H1 (cell line): ENCODE measurements around the gene MYO1D. TPM values are rescaled to one million over a fixed set of nuclear protein-coding genes. Genes with fewer than 3 reads are reported as not detected.

ENCODE experiments used
- CTCF ChIA-PET: fragments of 300-600 bp; sonication (Branson Sonifier 250); formaldehyde crosslinking; loops from one replicate; lab custom pipeline; 2021; ENCODE audit not compliant: partially characterized antibody; lab: Charles Lee
- POLR2A ChIA-PET: fragments of 300-600 bp; sonication (Branson Sonifier 250); formaldehyde crosslinking; loops from one replicate; lab custom pipeline; 2021; ENCODE audit warnings: inconsistent platforms; ENCODE audit not compliant: partially characterized antibody; lab: Charles Lee
- DNase-seq, 2 experiments: peaks; one replicate each; pipeline versions ENCODE4 v3.0.0 to v3.0.0-alpha.2; 2010 to 2022; ENCODE audit warnings: low spot score in 2 of 2, low read depth in 1 of 2, mixed read lengths in 1 of 2
- FAIRE-seq: peaks from 2 replicates; lab custom pipeline; 2011; peaks lifted over from hg19 to GRCh38; lab: Jason Lieb, UNC
- H2AFZ ChIP-seq: 2 replicates; pipeline ENCODE4 v1.8.1; 2012; ENCODE audit warnings: low read length, inconsistent platforms
- H2AK5ac ChIP-seq: 2 replicates; pipeline ENCODE4 v1.6.1; 2013; ENCODE audit warnings: low read depth, low read length
- H2BK120ac ChIP-seq: replicated peaks from 2 replicates; pipeline ENCODE3; 2013; ENCODE audit warnings: low read depth, low read length, inconsistent platforms
- H2BK12ac ChIP-seq: 2 replicates; pipeline ENCODE4 v1.6.1; 2013; ENCODE audit warnings: low read depth, low read length
- H2BK15ac ChIP-seq: 2 replicates; pipeline ENCODE4 v1.6.1; 2013; ENCODE audit warnings: low read length
- H2BK20ac ChIP-seq: 2 replicates; pipeline ENCODE4 v1.6.1; 2013; ENCODE audit warnings: low read length
- H2BK5ac ChIP-seq: 2 replicates; pipeline ENCODE4 v1.6.1; 2013; ENCODE audit warnings: low read depth, low read length
- H3K14ac ChIP-seq: 2 replicates; pipeline ENCODE4 v1.6.1; 2013; ENCODE audit warnings: inconsistent platforms; ENCODE audit not compliant: insufficient read length
- H3K18ac ChIP-seq: 2 replicates; pipeline ENCODE4 v1.6.1; 2013; ENCODE audit warnings: low read length; ENCODE audit errors: extremely low read depth
- H3K23ac ChIP-seq: 2 replicates; pipeline ENCODE4 v1.6.1; 2013; ENCODE audit warnings: inconsistent platforms; ENCODE audit not compliant: insufficient read length
- H3K23me2 ChIP-seq: 2 replicates; pipeline ENCODE4 v1.6.1; 2013; ENCODE audit warnings: low read depth, low read length
- H3K27ac ChIP-seq: 2 replicates; pipeline ENCODE4 v1.6.1; 2011; ENCODE audit warnings: low read depth, low read length, inconsistent platforms
- H3K27me3 ChIP-seq, 4 experiments: replicated peaks in 1 of 4; 1 replicate in 1 of 4; 2 replicates in 3 of 4; pipeline versions ENCODE4 v1.6.1 to v1.8.1; 2011 to 2013; ENCODE audit warnings: low read length in 3 of 4, mild to moderate bottlenecking in 3 of 4, inconsistent platforms in 2 of 4, mixed read lengths in 2 of 4, moderate library complexity in 1 of 4; ENCODE audit not compliant: control insufficient read depth in 3 of 4, insufficient read depth in 3 of 4; ENCODE audit errors: extremely low read depth in 1 of 4
- H3K36me3 ChIP-seq, 4 experiments: 2 replicates each; pipeline versions ENCODE4 v1.6.1 to v1.8.1; 2011 to 2013; ENCODE audit warnings: mild to moderate bottlenecking in 4 of 4, low read length in 3 of 4, moderate library complexity in 2 of 4, control low read depth in 1 of 4, inconsistent platforms in 1 of 4; ENCODE audit not compliant: insufficient read depth in 4 of 4, control insufficient read depth in 2 of 4
- H3K4ac ChIP-seq: replicated peaks from 2 replicates; pipeline ENCODE3; 2013; ENCODE audit warnings: low read length, low read depth, mixed read lengths, inconsistent platforms; ENCODE audit not compliant: insufficient read length
- H3K4me1 ChIP-seq, 4 experiments: replicated peaks in 1 of 4; 1 replicate in 1 of 4; 2 replicates in 3 of 4; pipeline versions ENCODE4 v1.6.1 to v1.8.1; 2011 to 2013; ENCODE audit warnings: low read length in 3 of 4, inconsistent platforms in 2 of 4, mixed read lengths in 1 of 4; ENCODE audit not compliant: insufficient read depth in 4 of 4, control insufficient read depth in 3 of 4
- H3K4me2 ChIP-seq, 2 experiments: 2 replicates each; pipeline versions ENCODE4 v1.6.1 to v1.8.1; 2011 to 2013; ENCODE audit warnings: low read depth in 2 of 2, low read length in 2 of 2, control low read depth in 1 of 2, inconsistent platforms in 1 of 2, mild to moderate bottlenecking in 1 of 2; ENCODE audit not compliant: insufficient read depth in 1 of 2
- H3K4me3 ChIP-seq, 4 experiments: fragments of 200-600, 300-600 bp in 1 of 4; sonication (generic), shearing (Covaris generic), sonication (Bioruptor Twin) in 1 of 4; 2 replicates each; pipeline versions ENCODE4 v1.5.1 to v1.8.1; 2011 to 2016; ENCODE audit warnings: low read length in 4 of 4, low read depth in 3 of 4, control low read depth in 2 of 4, inconsistent platforms in 2 of 4, mild to moderate bottlenecking in 2 of 4, mixed read lengths in 1 of 4, moderate library complexity in 1 of 4; ENCODE audit not compliant: insufficient read depth in 2 of 4; ENCODE audit errors: extremely low read depth in 1 of 4
- H3K56ac ChIP-seq: replicated peaks from 2 replicates; pipeline ENCODE3; 2013; ENCODE audit warnings: low read depth, mild to moderate bottlenecking, mixed read lengths, low read length, inconsistent platforms; ENCODE audit not compliant: insufficient read length
- H3K79me1 ChIP-seq: 2 replicates; pipeline ENCODE4 v1.6.1; 2013; ENCODE audit warnings: low read depth, low read length, control low read depth
- H3K79me2 ChIP-seq, 2 experiments: 2 replicates each; pipeline versions ENCODE4 v1.6.1 to v1.8.1; 2012 to 2013; ENCODE audit warnings: low read length in 2 of 2, mild to moderate bottlenecking in 2 of 2, inconsistent platforms in 1 of 2; ENCODE audit not compliant: insufficient read depth in 2 of 2, control insufficient read depth in 1 of 2
- H3K9ac ChIP-seq, 4 experiments: replicated peaks in 1 of 4; 1 replicate in 1 of 4; 2 replicates in 3 of 4; pipeline versions ENCODE4 v1.6.1 to v1.8.1; 2011 to 2013; ENCODE audit warnings: low read depth in 3 of 4, low read length in 3 of 4, control low read depth in 2 of 4, mild to moderate bottlenecking in 2 of 4, moderate library complexity in 2 of 4, inconsistent platforms in 1 of 4; ENCODE audit errors: extremely low read depth in 1 of 4
- H3K9me3 ChIP-seq, 2 experiments: 2 replicates each; pipeline versions ENCODE4 v1.6.1 to v1.8.1; 2012 to 2013; ENCODE audit warnings: mild to moderate bottlenecking in 2 of 2, moderate library complexity in 2 of 2, control low read depth in 1 of 2, inconsistent platforms in 1 of 2, low read depth in 1 of 2, low read length in 1 of 2, mixed read lengths in 1 of 2; ENCODE audit not compliant: insufficient read depth in 2 of 2
- H4K20me1 ChIP-seq, 2 experiments: replicated peaks in 1 of 2; 2 replicates each; pipeline versions ENCODE3 to v1.8.1; 2011 to 2013; ENCODE audit warnings: inconsistent platforms in 2 of 2, low read length in 2 of 2, mild to moderate bottlenecking in 1 of 2; ENCODE audit not compliant: insufficient read depth in 2 of 2, control insufficient read depth in 1 of 2
- H4K5ac ChIP-seq: 2 replicates; pipeline ENCODE4 v1.6.1; 2013; ENCODE audit warnings: low read length, low read depth, mixed read lengths, inconsistent platforms; ENCODE audit not compliant: insufficient read length
- H4K8ac ChIP-seq: 2 replicates; pipeline ENCODE4 v1.8.0; 2013; ENCODE audit warnings: mild to moderate bottlenecking, moderate library complexity, low read length, inconsistent platforms; ENCODE audit not compliant: insufficient read depth; ENCODE audit errors: extremely low read depth
- H4K91ac ChIP-seq: replicated peaks from 2 replicates; pipeline ENCODE3; 2013; ENCODE audit warnings: low read length, mixed read lengths, inconsistent platforms; ENCODE audit not compliant: insufficient read length
- CEBPB ChIP-seq: IDR thresholded peaks from 2 replicates; pipeline ENCODE4 v1.6.1; 2012; ENCODE audit warnings: low read depth, low read length
- EZH2 ChIP-seq: fragments of 200-600 bp; sonication (generic); IDR thresholded peaks from 2 replicates; pipeline ENCODE4 v1.7.1; 2012; ENCODE audit warnings: low read depth, mild to moderate bottlenecking, moderate library complexity, low read length, inconsistent platforms; ENCODE audit not compliant: severe bottlenecking
- GABPA ChIP-seq: IDR thresholded peaks from 2 replicates; pipeline ENCODE4 v1.6.1; 2011; ENCODE audit warnings: mild to moderate bottlenecking, low read length, moderate library complexity, borderline replicate concordance; ENCODE audit not compliant: insufficient read depth
- KDM4A ChIP-seq: IDR thresholded peaks from one replicate; pipeline ENCODE4 v1.7.1; 2012; ENCODE audit warnings: low read depth, mild to moderate bottlenecking, moderate library complexity, low read length, inconsistent platforms; ENCODE audit not compliant: severe bottlenecking
- KDM5A ChIP-seq: fragments of 200-600 bp; IDR thresholded peaks from 2 replicates; pipeline ENCODE4 v1.7.1; 2012; ENCODE audit warnings: mild to moderate bottlenecking, low read length, inconsistent platforms, mixed read lengths
- POU5F1 ChIP-seq: IDR thresholded peaks from 2 replicates; pipeline ENCODE4 v1.6.1; 2011; ENCODE audit warnings: low read depth, mild to moderate bottlenecking, low read length, moderate library complexity
- RAD21 ChIP-seq, 2 experiments: IDR thresholded peaks in 1 of 2; conservative IDR thresholded peaks in 1 of 2; 2 replicates each; pipeline ENCODE4 v1.6.1; 2011; ENCODE audit warnings: low read depth in 2 of 2, low read length in 2 of 2, improper control_type of control experiment in 1 of 2, inconsistent platforms in 1 of 2, mild to moderate bottlenecking in 1 of 2, moderate library complexity in 1 of 2
- RFX5 ChIP-seq: IDR thresholded peaks from 2 replicates; pipeline ENCODE4 v1.6.1; 2011; ENCODE audit warnings: low read depth, low read length, improper control_type of control experiment, borderline replicate concordance
- SIRT6 ChIP-seq: IDR thresholded peaks from one replicate; pipeline ENCODE4 v1.7.1; 2012; ENCODE audit warnings: low read length, inconsistent platforms
- SIX5 ChIP-seq: IDR thresholded peaks from 2 replicates; pipeline ENCODE4 v1.6.1; 2011; ENCODE audit warnings: mild to moderate bottlenecking, low read depth, low read length
- SP2 ChIP-seq: IDR thresholded peaks from 2 replicates; pipeline ENCODE4 v1.6.1; 2012; ENCODE audit warnings: mild to moderate bottlenecking, low read length, inconsistent platforms
- WGBS, 2 experiments: shearing (Covaris generic) in 1 of 2; methylation state at CpG; one replicate each; pipeline versions ENCODE4 v1.1.6 to v1.1.7; 2013 to 2015; ENCODE audit warnings: low lambda C conversion rate in 2 of 2, mixed read lengths in 2 of 2, inconsistent platforms in 1 of 2, low coverage in 1 of 2, missing lambda C conversion rate in 1 of 2; ENCODE audit not compliant: insufficient replicate concordance in 2 of 2, insufficient coverage in 1 of 2, insufficient read length in 1 of 2; ENCODE audit errors: extremely low coverage in 1 of 2, missing lambda C conversion rate in 1 of 2; 5-methylcytosine and 5-hydroxymethylcytosine counted together
- polyA plus RNA-seq, 7 experiments: library from polyadenylated mRNA; depleted of rRNA in 3 of 7; stranded (reverse) in 5 of 7; unstranded in 2 of 7; fragments of >200 nt in 5 of 7; fragments of 200-250 nt in 2 of 7; gene quantifications; 1 replicate in 5 of 7; 2 replicates in 1 of 7; 4 replicates in 1 of 7; pipeline versions ENCODE4 v1.2.1 to v1.2.3, GENCODE V29; 2011 to 2013; ENCODE audit warnings: missing spikeins in 2 of 7, mixed read lengths in 2 of 7
- total RNA-seq: library from RNA; stranded (reverse); fragmentation: NEBNext Ultra II Directional; extraction: Animal tissue kit (Norgen Biotek cat#: 25700); gene quantifications from 2 replicates; pipeline ENCODE4 v1.2.1, GENCODE V29; 2021
- TF ChIP-seq, protein P1 (sequence below): IDR thresholded peaks from 2 replicates; pipeline ENCODE4 v1.6.1; 2012; ENCODE audit warnings: inconsistent platforms

The MYO1D gene
- total and polyA plus RNA-seq, 2 of the 8 experiments (the other 6 are each of a cell fraction or from before 2014, with no cell fraction given), result 6.5 to 25.4 TPM

GRCh38 chr17:32725697-32726096 lies 151.2 kb downstream of the MYO1D start:
- H2BK120ac ChIP-seq, result no peak overlapping the region
- ChIA-PET POLR2A (no interaction called here), CTCF (no interaction called here)
- DNase-seq (no peak), FAIRE-seq (no peak)
- H3K14ac ChIP-seq, result no peak overlapping the region
- H2AFZ ChIP-seq, result no peak overlapping the region
- H3K4me3 ChIP-seq, result no peak overlapping the region
- no peak overlapping the region for H3K56ac ChIP-seq
- no peak overlapping the region for H2BK5ac ChIP-seq
- H2BK20ac ChIP-seq, result no peak overlapping the region
- no peaks in the 10 kb centered on the region for H3K79me2 ChIP-seq
- H3K4ac ChIP-seq, result no peak overlapping the region
- no peaks in the 10 kb centered on the region; a peak in 1 of 8 replicates for H3K36me3 ChIP-seq
- H3K18ac ChIP-seq, result no peak overlapping the region
- no peak overlapping the region for H3K4me2 ChIP-seq
- H4K20me1 ChIP-seq, result no peaks in the 10 kb centered on the region
- H4K5ac ChIP-seq, result no peak overlapping the region
- H3K27me3 ChIP-seq, result no peaks in the 10 kb centered on the region
- H3K23me2 ChIP-seq, result no peaks in the 10 kb centered on the region
- no peak overlapping the region for H3K27ac ChIP-seq
- no peaks in the 10 kb centered on the region for H3K4me1 ChIP-seq
- H4K8ac ChIP-seq, result no peak overlapping the region
- H3K9me3 ChIP-seq, result no peaks in the 10 kb centered on the region
- H2AK5ac ChIP-seq, result no peak overlapping the region
- no peak overlapping the region for H3K23ac ChIP-seq
- no peak overlapping the region for H2BK12ac ChIP-seq
- no peak overlapping the region for H4K91ac ChIP-seq
- 96% methylated on average over 1 of the region's 1 CpG; no CpG with 5 or more reads in 1 of the 2 experiments for WGBS, 2 experiments
- no peak overlapping the region for H2BK15ac ChIP-seq
- no peaks in the 10 kb centered on the region for H3K79me1 ChIP-seq
- H3K9ac ChIP-seq, result no peak overlapping the region
- no peak for TF ChIP-seq RAD21 (IDR thresholded peaks at IDR 0.05 in 1 of 2, conservative IDR thresholded peaks at IDR 0.05 in 1 of 2; ENCODE audit: low read depth in 2 of 2, low read length in 2 of 2)
- TF ChIP-seq, protein P1, sequence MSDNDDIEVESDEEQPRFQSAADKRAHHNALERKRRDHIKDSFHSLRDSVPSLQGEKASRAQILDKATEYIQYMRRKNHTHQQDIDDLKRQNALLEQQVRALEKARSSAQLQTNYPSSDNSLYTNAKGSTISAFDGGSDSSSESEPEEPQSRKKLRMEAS, result no peak
- TF ChIP-seq SIRT6, result no peak
- TF ChIP-seq KDM5A, result no peak
- TF ChIP-seq RFX5, result no peak
- TF ChIP-seq SP2, result no peak
- no peak for TF ChIP-seq GABPA
- TF ChIP-seq SIX5, result no peak
- TF ChIP-seq EZH2, result no peak
- no peak for TF ChIP-seq KDM4A
- no peak for TF ChIP-seq CEBPB
- no peak for TF ChIP-seq POU5F1
